Activated naive CD4-positive, alpha-beta T cell treated with anti-CD3 and anti-CD28 coated beads, Interleukin-2, amount 50 U/mL, for 24 hours (primary cell): ENCODE data around the gene SYNJ2.

ENCODE experiments used
- H3K27ac Mint-ChIP-seq: one replicate; pipeline ENCODE4 v1.8.0; 2021; ENCODE audit warnings: mild to moderate bottlenecking, mixed read lengths
- H3K27me3 Mint-ChIP-seq: one replicate; pipeline ENCODE4 v1.8.0; 2021; ENCODE audit warnings: mixed read lengths
- H3K36me3 Mint-ChIP-seq: one replicate; pipeline ENCODE4 v1.8.0; 2021; ENCODE audit warnings: mixed read lengths
- H3K4me1 Mint-ChIP-seq: one replicate; pipeline ENCODE4 v1.8.0; 2021; ENCODE audit warnings: mixed read lengths
- H3K4me3 Mint-ChIP-seq: one replicate; pipeline ENCODE4 v1.8.0; 2021; ENCODE audit warnings: mild to moderate bottlenecking, mixed read lengths
- H3K9me3 Mint-ChIP-seq: one replicate; pipeline ENCODE4 v1.8.0; 2021; ENCODE audit warnings: mixed read lengths

Gene SYNJ2

DNA sequence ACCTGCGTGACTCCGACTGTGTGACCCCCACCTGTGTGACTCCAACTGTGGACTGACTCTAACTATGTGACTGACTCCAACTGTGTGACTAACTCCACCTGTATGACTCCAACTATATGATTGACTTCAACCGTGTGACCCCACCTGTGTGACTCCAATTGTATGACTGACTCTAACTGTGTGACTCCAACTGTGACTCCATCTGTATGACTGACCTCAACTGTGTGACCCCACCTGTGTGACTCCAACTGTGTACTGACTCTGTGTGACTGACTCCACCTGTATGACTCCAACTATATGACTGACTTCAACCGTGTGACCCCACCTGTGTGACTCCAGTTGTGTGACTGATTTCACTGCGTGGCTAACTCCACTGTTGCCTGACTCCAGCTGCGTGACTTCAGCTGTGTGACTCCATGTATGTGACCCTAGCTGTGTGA, 38.6 kb downstream of the SYNJ2 start:
- H3K36me3 Mint-ChIP-seq: peaks cover 11% of the 10 kb centered on the region

GRCh38 chr6:158020811-158021210, 39.1 kb downstream of the SYNJ2 start:
- H3K4me1 Mint-ChIP-seq: peaks cover 16% of the 10 kb centered on the region
- H3K36me3 Mint-ChIP-seq: peaks cover 11% of the 10 kb centered on the region
- no peaks in the 10 kb centered on the region for H3K9me3 Mint-ChIP-seq
- no peak overlapping the region for H3K4me3 Mint-ChIP-seq
- no peak overlapping the region for H3K27ac Mint-ChIP-seq
- H3K27me3 Mint-ChIP-seq: no peaks in the 10 kb centered on the region

More for the DNA sequence above, 38.6 kb downstream of the SYNJ2 start:
- Mint-ChIP-seq H3K4me3 (no peak overlapping the region), H3K27ac (peak overlapping the region; percentile 5), H3K9me3 (no peaks in the 10 kb centered on the region), H3K4me1 (peaks cover 19% of the 10 kb centered on the region), H3K27me3 (no peaks in the 10 kb centered on the region)

DNA sequence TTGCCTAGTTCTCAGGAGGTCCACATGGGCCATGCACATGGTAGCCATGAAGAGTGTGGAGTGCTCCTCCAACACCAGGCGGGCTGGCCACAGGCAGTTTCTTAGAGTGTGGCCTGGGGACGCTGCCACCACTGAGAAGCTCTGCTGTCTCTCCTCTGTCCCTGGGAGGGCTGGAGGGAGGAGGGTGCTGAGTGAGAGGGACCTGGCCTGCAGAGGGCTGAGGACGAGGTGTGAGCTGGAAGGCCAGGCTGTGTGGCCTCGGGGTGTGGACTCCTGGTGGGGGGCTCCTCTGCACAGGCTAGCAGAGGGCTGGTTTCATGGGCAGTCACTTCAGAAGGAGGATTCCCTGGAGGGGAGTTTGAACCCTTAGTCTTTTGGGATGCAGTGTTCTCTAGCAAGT, 39.7 kb downstream of the SYNJ2 start:
- peaks cover 19% of the 10 kb centered on the region for H3K4me1 Mint-ChIP-seq
- no peak overlapping the region for H3K4me3 Mint-ChIP-seq
- no peaks in the 10 kb centered on the region for H3K27me3 Mint-ChIP-seq
- H3K9me3 Mint-ChIP-seq: no peaks in the 10 kb centered on the region
- no peak overlapping the region for H3K27ac Mint-ChIP-seq
- H3K36me3 Mint-ChIP-seq: peaks cover 11% of the 10 kb centered on the region

DNA sequence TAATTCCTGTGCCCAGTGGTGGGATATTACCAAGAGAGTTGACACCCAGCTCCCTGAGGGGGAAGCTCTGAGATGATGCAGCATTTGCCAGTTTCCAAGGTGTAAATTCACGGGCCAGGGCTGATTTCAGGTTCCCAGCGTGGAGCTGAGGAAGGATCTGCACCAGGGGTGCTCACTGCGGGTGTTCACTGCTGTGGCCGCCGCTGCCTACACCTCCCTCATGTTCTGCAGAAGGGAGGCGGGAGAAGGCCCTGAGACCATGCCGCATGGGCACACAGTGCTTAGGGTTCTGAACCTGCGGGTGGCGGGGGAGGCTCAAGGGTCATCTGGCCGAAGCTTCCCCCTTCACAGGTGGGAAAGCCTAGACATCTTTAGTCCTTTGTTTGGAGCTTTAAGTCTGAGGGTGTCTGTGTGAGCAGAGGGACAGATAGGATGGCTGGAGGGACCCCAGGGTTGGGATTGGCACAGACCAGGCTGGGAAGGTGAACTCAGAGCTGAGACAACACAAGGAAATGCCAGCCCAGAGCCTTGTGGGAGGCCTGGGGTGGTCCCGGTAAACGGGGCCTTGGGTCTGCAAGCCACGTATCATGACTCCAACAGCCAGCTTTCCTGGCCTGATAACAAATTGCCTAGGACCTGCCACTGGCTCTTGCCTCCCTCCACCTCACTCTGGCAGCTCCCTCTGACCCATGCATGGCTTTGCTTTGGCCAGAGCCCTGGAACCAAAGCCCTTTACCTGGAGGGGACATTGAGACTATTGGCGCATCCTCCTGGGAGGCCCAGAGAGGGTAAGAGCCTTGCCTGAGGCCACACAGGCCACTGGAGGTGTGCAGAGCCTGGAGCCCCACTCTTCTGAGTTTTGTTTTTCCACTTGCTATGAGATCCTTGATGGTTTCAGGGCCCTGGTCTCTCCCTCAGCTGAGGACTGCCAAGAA, 40.4 kb downstream of the SYNJ2 start:
- Mint-ChIP-seq H3K36me3 (peaks cover 11% of the 10 kb centered on the region), H3K4me3 (no peak overlapping the region), H3K4me1 (peaks cover 26% of the 10 kb centered on the region), H3K27me3 (no peaks in the 10 kb centered on the region), H3K9me3 (no peaks in the 10 kb centered on the region), H3K27ac (peak overlapping the region; percentile 8)

DNA sequence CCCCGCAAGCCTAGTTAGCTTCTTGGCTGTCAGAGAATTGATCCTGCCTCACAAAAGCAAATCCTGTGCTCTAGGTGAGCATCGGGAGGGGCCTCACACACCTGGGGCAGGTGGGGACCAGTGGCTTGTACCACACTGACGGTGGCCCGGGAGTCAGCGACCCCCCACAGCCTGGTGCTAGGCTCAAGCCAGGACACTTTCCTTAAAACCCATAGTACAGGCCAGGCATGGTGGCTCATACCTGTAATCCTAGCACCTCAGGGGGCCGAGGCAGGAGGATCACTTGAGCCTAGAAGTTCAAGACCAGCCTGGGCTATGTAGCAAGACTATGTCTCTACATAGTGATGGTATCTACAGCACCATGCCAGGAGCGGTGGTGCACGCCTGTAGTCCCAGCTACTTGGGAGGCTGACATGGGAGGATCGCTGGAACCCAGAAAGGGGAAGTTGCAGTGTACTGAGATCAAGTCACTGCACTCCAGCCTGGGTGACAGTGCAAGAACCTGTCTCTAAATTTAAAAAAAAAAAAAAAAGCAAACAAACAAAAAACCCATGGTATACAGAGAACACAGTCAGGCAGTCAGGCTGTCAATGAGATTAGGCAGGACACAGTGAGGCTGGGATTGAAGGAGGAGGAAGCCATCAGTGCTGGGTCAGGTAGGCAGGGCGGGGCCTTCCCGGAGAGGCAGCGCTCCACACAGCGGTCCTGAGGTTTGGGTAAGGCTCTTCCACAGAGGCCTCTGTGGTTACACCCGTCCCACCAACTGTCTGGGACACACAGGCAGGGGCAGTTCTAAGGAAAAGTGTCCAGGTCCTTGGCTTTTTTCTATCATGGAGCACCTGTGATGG, 41.3 kb downstream of the SYNJ2 start:
- H3K4me3 Mint-ChIP-seq: no peak overlapping the region
- H3K27ac Mint-ChIP-seq: peak overlapping the region; percentile 35
- H3K27me3 Mint-ChIP-seq: no peaks in the 10 kb centered on the region
- peaks cover 35% of the 10 kb centered on the region for H3K4me1 Mint-ChIP-seq
- no peaks in the 10 kb centered on the region for H3K9me3 Mint-ChIP-seq
- peaks cover 10% of the 10 kb centered on the region for H3K36me3 Mint-ChIP-seq

DNA sequence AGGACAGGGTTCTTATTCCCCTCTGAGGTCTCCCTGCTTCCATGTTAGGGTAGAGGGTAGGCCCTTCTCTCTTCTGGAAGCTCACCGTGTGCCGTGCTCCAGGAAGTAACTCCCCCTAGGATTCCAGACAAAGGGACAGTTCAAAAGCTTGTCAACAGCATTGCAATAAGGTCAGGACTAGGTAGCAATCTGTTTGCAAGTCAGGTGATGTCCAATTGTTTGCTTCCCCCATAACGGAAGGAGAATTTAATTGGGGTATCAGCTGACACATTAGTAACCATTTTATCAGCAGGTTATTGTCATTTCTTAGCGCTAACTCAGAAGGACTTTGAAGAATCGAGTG, 41.9 kb downstream of the SYNJ2 start:
- H3K4me1 Mint-ChIP-seq: peaks cover 38% of the 10 kb centered on the region
- no peaks in the 10 kb centered on the region for H3K27me3 Mint-ChIP-seq
- H3K4me3 Mint-ChIP-seq: no peak overlapping the region
- no peak overlapping the region for H3K27ac Mint-ChIP-seq
- H3K36me3 Mint-ChIP-seq: peaks cover 10% of the 10 kb centered on the region
- no peaks in the 10 kb centered on the region for H3K9me3 Mint-ChIP-seq

GRCh38 chr6:158024566-158025297, 43.1 kb downstream of the SYNJ2 start:
- H3K27ac Mint-ChIP-seq: peak overlapping the region; percentile 69

GRCh38 chr6:158026054-158026900, 44.6 kb downstream of the SYNJ2 start:
- Mint-ChIP-seq H3K4me3 (peak overlapping the region; percentile 86), H3K4me1 (peaks cover 33% of the 10 kb centered on the region), H3K27ac (peak overlapping the region; percentile 98), H3K9me3 (no peaks in the 10 kb centered on the region), H3K36me3 (peaks cover 2% of the 10 kb centered on the region), H3K27me3 (no peaks in the 10 kb centered on the region)

More at GRCh38 chr6:158024566-158025297, 43.1 kb downstream of the SYNJ2 start:
- Mint-ChIP-seq H3K27me3 (no peaks in the 10 kb centered on the region), H3K9me3 (no peaks in the 10 kb centered on the region), H3K36me3 (peaks cover 10% of the 10 kb centered on the region), H3K4me1 (peaks cover 38% of the 10 kb centered on the region), H3K4me3 (no peak overlapping the region)

- Mint-ChIP-seq H3K36me3 (peaks cover 5% of the 10 kb centered on the region), H3K4me3 (peak overlapping the region; percentile 86), H3K4me1 (peaks cover 40% of the 10 kb centered on the region), H3K27ac (peak overlapping the region; percentile 98), H3K27me3 (no peaks in the 10 kb centered on the region), H3K9me3 (no peaks in the 10 kb centered on the region)
Measured at GRCh38 chr6:158026901-158027589, 45.4 kb downstream of the SYNJ2 start.

- Mint-ChIP-seq H3K4me3 (peak overlapping the region; percentile 86), H3K27ac (peak overlapping the region; percentile 98), H3K36me3 (peaks cover 5% of the 10 kb centered on the region), H3K4me1 (peaks cover 40% of the 10 kb centered on the region), H3K27me3 (no peaks in the 10 kb centered on the region), H3K9me3 (no peaks in the 10 kb centered on the region)
Measured at GRCh38 chr6:158027590-158028285, 46.1 kb downstream of the SYNJ2 start.

DNA sequence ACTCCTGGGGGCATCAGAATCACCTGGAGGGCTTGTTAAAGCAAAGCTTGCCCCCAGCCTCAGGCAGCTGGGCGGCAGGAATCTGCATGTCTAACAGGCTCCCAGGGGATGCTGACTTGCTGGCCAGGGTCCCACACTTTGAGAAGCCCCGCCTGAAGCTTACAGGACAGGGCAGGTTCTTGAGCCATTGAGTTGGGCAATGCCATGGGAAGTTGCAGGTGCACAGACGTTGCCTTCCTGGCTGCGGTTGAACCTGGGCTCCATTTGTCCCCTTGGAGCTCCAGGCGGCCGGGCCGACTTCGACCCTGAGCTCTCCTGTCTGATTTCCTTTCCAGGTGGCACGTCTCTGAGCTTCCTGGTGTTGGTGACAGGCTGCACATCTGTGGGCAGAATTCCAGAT, 46.8 kb downstream of the SYNJ2 start:
- peaks cover 40% of the 10 kb centered on the region for H3K4me1 Mint-ChIP-seq
- no peak overlapping the region for H3K4me3 Mint-ChIP-seq
- H3K36me3 Mint-ChIP-seq: peaks cover 5% of the 10 kb centered on the region
- H3K27ac Mint-ChIP-seq: no peak overlapping the region
- H3K27me3 Mint-ChIP-seq: no peaks in the 10 kb centered on the region
- H3K9me3 Mint-ChIP-seq: no peaks in the 10 kb centered on the region

GRCh38 chr6:158028876-158029275, 47.2 kb downstream of the SYNJ2 start:
- H3K27ac Mint-ChIP-seq: no peak overlapping the region
- H3K9me3 Mint-ChIP-seq: no peaks in the 10 kb centered on the region
- peaks cover 8% of the 10 kb centered on the region for H3K36me3 Mint-ChIP-seq
- H3K27me3 Mint-ChIP-seq: no peaks in the 10 kb centered on the region
- H3K4me3 Mint-ChIP-seq: no peak overlapping the region
- peaks cover 40% of the 10 kb centered on the region for H3K4me1 Mint-ChIP-seq

GRCh38 chr6:158029668-158030230, 48.1 kb downstream of the SYNJ2 start:
- H3K9me3 Mint-ChIP-seq: no peaks in the 10 kb centered on the region
- H3K4me3 Mint-ChIP-seq: no peak overlapping the region
- H3K27me3 Mint-ChIP-seq: no peaks in the 10 kb centered on the region
- H3K4me1 Mint-ChIP-seq: peaks cover 35% of the 10 kb centered on the region
- H3K27ac Mint-ChIP-seq: no peak overlapping the region
- H3K36me3 Mint-ChIP-seq: peaks cover 12% of the 10 kb centered on the region
